ENCODE results near the gene UNC13D. TPM values are rescaled to one million over a fixed set of nuclear protein-coding genes. Genes with fewer than 3 reads are reported as not detected.
"Not testable (repeated sequence)": the region's sequence is repeated elsewhere in the genome, so short reads cannot be mapped to it uniquely, and the experiment has no call there.

UNC13D gene
- total RNA-seq, 1 experiment from 2014 or later, result 12.7 TPM

DNA sequence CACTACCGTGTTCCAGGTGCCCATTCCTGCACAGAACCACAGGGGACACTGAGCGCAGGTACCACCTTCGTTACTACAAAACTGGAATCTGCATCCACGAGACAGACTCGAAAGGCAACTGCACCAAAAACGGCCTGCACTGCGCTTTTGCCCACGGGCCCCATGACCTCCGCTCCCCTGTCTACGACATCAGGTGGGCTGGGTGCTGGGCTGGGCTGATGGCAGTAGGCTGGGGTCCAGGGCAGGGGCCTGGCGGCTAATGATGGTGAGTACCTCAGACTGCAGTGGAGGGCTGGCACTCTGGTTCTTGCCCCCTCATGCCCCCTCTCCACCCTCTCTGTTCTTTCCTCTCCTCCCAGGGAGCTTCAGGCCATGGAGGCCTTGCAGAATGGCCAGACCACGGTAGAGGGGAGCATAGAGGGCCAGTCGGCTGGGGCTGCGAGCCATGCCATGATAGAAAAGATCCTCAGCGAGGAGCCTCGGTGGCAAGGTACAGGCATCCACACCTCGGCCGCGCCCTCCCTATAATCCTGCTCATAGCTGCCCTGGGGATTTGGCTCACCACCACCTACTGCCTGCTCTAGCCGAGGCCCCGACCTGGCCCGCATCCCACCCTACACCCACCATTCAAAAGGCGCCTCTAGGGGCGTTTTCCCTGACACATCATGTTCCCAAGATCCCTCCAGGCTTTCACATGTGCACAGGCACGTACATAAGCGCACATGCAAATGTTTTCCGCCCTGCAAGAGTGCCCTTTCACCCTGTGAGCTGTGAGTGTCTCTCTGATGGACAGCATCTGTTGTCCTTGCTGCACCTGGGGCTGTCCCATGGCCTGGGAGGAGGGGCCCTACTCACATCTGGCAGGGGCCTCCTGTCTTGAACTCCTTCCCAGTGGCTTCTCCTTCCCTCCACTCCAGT is 31.8 kb downstream of the UNC13D start:
- in situ Hi-C loops (cut with HindIII; ENCODE audit: low pct_unique_long_range_greater_than_20kb, low sequenced_read_pairs), result no loop called here
- no peaks in the 10 kb centered on the region for H3K36me3 ChIP-seq (ENCODE audit: control insufficient read depth, insufficient read depth, low read length)

DNA sequence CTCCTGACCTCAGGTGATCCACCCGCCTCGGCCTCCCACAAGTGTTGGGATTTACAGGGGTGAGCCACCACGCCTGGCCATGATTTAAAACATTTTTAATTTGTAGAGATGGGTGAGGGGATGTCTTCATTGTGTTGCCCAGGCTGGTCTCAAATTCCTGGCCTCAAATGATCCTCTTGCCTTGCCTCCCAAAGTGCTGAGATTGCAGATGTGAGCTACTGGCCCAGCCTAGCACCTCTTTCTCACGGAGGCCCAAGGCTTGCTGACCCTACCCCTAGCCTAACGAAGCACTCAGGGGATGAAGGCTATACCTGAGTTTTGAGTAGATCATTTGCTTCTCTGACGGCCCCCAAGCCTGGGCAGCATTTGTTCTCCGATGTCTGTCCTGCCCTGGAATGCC is 33.0 kb downstream of the UNC13D start:
- Histone ChIP-seq H3K9me3 (ENCODE audit: control insufficient read depth, insufficient read depth, low read depth, low read length) (no peaks in the 10 kb centered on the region), H3K27me3 (ENCODE audit: control insufficient read depth, insufficient read depth, low read length) (no peaks in the 10 kb centered on the region), H3K4me1 (ENCODE audit: control insufficient read depth, insufficient read depth, low read length) (no peaks in the 10 kb centered on the region), H3K36me3 (ENCODE audit: control insufficient read depth, insufficient read depth, low read length) (no peaks in the 10 kb centered on the region), H3K27ac (ENCODE audit: low read length) (no peak overlapping the region), H3K4me3 (ENCODE audit: low read depth in 2 of 2, low read length in 2 of 2) (no peak overlapping the region)
- TF ChIP-seq POLR2AphosphoS5 (IDR thresholded peaks at IDR 0.05; ENCODE audit: low read depth, low read length) (no peak), SIN3A (IDR thresholded peaks at IDR 0.05; ENCODE audit: borderline replicate concordance, insufficient read depth, low read depth, low read length) (no peak), TCF7L2 (IDR thresholded peaks at IDR 0.05; ENCODE audit: low read depth, low read length) (no peak)
- TF ChIP-seq, protein P1, sequence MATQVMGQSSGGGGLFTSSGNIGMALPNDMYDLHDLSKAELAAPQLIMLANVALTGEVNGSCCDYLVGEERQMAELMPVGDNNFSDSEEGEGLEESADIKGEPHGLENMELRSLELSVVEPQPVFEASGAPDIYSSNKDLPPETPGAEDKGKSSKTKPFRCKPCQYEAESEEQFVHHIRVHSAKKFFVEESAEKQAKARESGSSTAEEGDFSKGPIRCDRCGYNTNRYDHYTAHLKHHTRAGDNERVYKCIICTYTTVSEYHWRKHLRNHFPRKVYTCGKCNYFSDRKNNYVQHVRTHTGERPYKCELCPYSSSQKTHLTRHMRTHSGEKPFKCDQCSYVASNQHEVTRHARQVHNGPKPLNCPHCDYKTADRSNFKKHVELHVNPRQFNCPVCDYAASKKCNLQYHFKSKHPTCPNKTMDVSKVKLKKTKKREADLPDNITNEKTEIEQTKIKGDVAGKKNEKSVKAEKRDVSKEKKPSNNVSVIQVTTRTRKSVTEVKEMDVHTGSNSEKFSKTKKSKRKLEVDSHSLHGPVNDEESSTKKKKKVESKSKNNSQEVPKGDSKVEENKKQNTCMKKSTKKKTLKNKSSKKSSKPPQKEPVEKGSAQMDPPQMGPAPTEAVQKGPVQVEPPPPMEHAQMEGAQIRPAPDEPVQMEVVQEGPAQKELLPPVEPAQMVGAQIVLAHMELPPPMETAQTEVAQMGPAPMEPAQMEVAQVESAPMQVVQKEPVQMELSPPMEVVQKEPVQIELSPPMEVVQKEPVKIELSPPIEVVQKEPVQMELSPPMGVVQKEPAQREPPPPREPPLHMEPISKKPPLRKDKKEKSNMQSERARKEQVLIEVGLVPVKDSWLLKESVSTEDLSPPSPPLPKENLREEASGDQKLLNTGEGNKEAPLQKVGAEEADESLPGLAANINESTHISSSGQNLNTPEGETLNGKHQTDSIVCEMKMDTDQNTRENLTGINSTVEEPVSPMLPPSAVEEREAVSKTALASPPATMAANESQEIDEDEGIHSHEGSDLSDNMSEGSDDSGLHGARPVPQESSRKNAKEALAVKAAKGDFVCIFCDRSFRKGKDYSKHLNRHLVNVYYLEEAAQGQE (IDR thresholded peaks at IDR 0.05; ENCODE audit: insufficient read depth in 1 of 2, low read depth in 2 of 2, low read length in 1 of 2), result no peak
- TF ChIP-seq, protein P2, sequence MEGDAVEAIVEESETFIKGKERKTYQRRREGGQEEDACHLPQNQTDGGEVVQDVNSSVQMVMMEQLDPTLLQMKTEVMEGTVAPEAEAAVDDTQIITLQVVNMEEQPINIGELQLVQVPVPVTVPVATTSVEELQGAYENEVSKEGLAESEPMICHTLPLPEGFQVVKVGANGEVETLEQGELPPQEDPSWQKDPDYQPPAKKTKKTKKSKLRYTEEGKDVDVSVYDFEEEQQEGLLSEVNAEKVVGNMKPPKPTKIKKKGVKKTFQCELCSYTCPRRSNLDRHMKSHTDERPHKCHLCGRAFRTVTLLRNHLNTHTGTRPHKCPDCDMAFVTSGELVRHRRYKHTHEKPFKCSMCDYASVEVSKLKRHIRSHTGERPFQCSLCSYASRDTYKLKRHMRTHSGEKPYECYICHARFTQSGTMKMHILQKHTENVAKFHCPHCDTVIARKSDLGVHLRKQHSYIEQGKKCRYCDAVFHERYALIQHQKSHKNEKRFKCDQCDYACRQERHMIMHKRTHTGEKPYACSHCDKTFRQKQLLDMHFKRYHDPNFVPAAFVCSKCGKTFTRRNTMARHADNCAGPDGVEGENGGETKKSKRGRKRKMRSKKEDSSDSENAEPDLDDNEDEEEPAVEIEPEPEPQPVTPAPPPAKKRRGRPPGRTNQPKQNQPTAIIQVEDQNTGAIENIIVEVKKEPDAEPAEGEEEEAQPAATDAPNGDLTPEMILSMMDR (IDR thresholded peaks at IDR 0.05), result no peak
- CTCF ChIA-PET, result no interaction called here
- DNase-seq (ENCODE audit: low read depth, low spot score), result no peak
- in situ Hi-C loops (cut with HindIII; ENCODE audit: low pct_unique_long_range_greater_than_20kb, low sequenced_read_pairs) (no loop called here), intact Hi-C loops (cut with micrococcal nuclease; ENCODE audit: unreplicated experiment) (no loop called here)
- ATAC-seq, result no peak
- POLR2A ChIA-PET, result no interaction called here
- no TSS peak for BruUV-seq (replicated peaks)

More for the DNA sequence above, 31.8 kb downstream of the UNC13D start:
- no peak for DNase-seq (ENCODE audit: low read depth, low spot score)
- no peaks in the 10 kb centered on the region for H3K27me3 ChIP-seq (ENCODE audit: control insufficient read depth, insufficient read depth, low read length)
- intact Hi-C loops (cut with micrococcal nuclease; ENCODE audit: unreplicated experiment), result no loop called here
- no peaks in the 10 kb centered on the region for H3K4me1 ChIP-seq (ENCODE audit: control insufficient read depth, insufficient read depth, low read length)
- H3K27ac ChIP-seq (ENCODE audit: low read length), result no peak overlapping the region
- ChIA-PET POLR2A (no interaction called here), CTCF (no interaction called here)
- BruUV-seq (replicated peaks), result no TSS peak
- no peaks in the 10 kb centered on the region for H3K9me3 ChIP-seq (ENCODE audit: control insufficient read depth, insufficient read depth, low read depth, low read length)
- TF ChIP-seq, protein P2 (IDR thresholded peaks at IDR 0.05), result no peak
- TF ChIP-seq TCF7L2 (IDR thresholded peaks at IDR 0.05; ENCODE audit: low read depth, low read length), result no peak
- no peak overlapping the region for H3K4me3 ChIP-seq (ENCODE audit: low read depth in 2 of 2, low read length in 2 of 2)
- ATAC-seq, result no peak

DNA sequence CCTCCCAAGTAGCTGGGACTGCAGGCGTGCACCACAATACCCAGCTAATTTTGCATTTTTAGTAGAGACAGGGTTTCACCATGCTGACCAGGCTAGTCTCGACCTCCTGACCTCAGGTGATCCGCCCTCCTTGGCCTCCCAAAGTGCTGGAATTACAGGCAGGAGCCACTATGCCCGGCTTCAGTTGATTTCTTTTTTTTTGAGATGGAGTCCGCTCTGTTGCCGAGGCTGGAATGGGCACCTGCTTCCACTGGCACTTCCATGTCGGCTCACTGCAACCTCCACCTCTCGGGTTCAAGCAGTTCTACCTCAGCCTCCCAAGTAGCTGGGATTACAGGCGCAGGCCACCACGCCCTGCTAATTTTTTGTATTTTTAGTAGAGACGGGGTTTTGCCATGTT is 33.4 kb downstream of the UNC13D start:
- DNase-seq (ENCODE audit: low read depth, low spot score); H3K27me3 ChIP-seq (ENCODE audit: control insufficient read depth, insufficient read depth, low read length); intact Hi-C loops (cut with micrococcal nuclease; ENCODE audit: unreplicated experiment); POLR2A ChIA-PET; H3K27ac ChIP-seq (ENCODE audit: low read length); H3K4me1 ChIP-seq (ENCODE audit: control insufficient read depth, insufficient read depth, low read length); H3K4me3 ChIP-seq (ENCODE audit: low read depth in 2 of 2, low read length in 2 of 2); CTCF ChIA-PET; BruUV-seq (replicated peaks); H3K36me3 ChIP-seq (ENCODE audit: control insufficient read depth, insufficient read depth, low read length); in situ Hi-C loops (cut with HindIII; ENCODE audit: low pct_unique_long_range_greater_than_20kb, low sequenced_read_pairs); H3K9me3 ChIP-seq (ENCODE audit: control insufficient read depth, insufficient read depth, low read depth, low read length); ATAC-seq: not testable (repeated sequence)
